Lung (tissue), 12 donors: ENCODE results near the gene DLEC1. TPM values are rescaled to one million over a fixed set of nuclear protein-coding genes. Genes with fewer than 3 reads are reported as not detected.

Source experiments
- ATAC-seq: fragments of 200-7000 bp; cut with Tn5 transposase; one replicate; pipeline ENCODE4 v1.9.1; 2020; ENCODE audit warnings: moderate number of reproducible peaks; ENCODE audit not compliant: insufficient read depth, low FRiP score
- DNase-seq, 3 donors: peaks; one replicate each; pipeline ENCODE4 v3.0.0-alpha.2; 2013 to 2017
- H3K27ac ChIP-seq, 2 donors: one replicate each; pipeline ENCODE4 v1.5.1; 2013; ENCODE audit warnings: mild to moderate bottlenecking in 2 of 2, moderate library complexity in 2 of 2, control low read depth in 1 of 2, inconsistent platforms in 1 of 2, low read depth in 1 of 2, low read length in 1 of 2
- H3K27me3 ChIP-seq, 3 donors: one replicate each; pipeline ENCODE4 v1.5.1; 2013; ENCODE audit warnings: low read length in 2 of 3; ENCODE audit not compliant: control insufficient read depth in 3 of 3, insufficient read depth in 3 of 3
- H3K36me3 ChIP-seq, 4 donors: one replicate each; pipeline ENCODE4 v1.5.1; 2013; ENCODE audit warnings: low read length in 4 of 4, mild to moderate bottlenecking in 1 of 4, moderate library complexity in 1 of 4; ENCODE audit not compliant: control insufficient read depth in 4 of 4, insufficient read depth in 4 of 4
- H3K4me1 ChIP-seq, 5 donors: one replicate each; pipeline ENCODE4 v1.5.1; 2013; ENCODE audit warnings: low read length in 5 of 5, mild to moderate bottlenecking in 2 of 5, moderate library complexity in 1 of 5; ENCODE audit not compliant: control insufficient read depth in 5 of 5, insufficient read depth in 5 of 5
- H3K4me3 ChIP-seq: one replicate; pipeline ENCODE4 v1.5.1; 2013; ENCODE audit warnings: mild to moderate bottlenecking, control low read depth, moderate library complexity
- H3K9ac ChIP-seq, 2 donors: one replicate each; pipeline ENCODE4 v1.5.1; 2013; ENCODE audit warnings: low read length in 2 of 2, control low read depth in 1 of 2; ENCODE audit not compliant: insufficient read depth in 1 of 2
- H3K9me3 ChIP-seq, 4 donors: one replicate each; pipeline ENCODE4 v1.5.1; 2013; ENCODE audit warnings: low read length in 3 of 4, mild to moderate bottlenecking in 1 of 4, moderate library complexity in 1 of 4; ENCODE audit not compliant: control insufficient read depth in 4 of 4, insufficient read depth in 3 of 4
- WGBS, 2 donors: extraction: QIAGEN DNeasy Blood & Tissue Kit; methylation state at CpG; one replicate each; pipeline ENCODE4 v1.1.7; 2013; 5-methylcytosine and 5-hydroxymethylcytosine counted together
- polyA plus RNA-seq, 2 donors: library from polyadenylated mRNA; stranded (reverse); fragments of 200-250 nt; gene quantifications; one replicate each; pipeline ENCODE4 v1.2.1, GENCODE V29; 2013
- total RNA-seq, 2 donors: library from RNA; depleted of rRNA in 1 of 2; stranded (reverse); fragments of >200 nt in 1 of 2; gene quantifications; one replicate each; pipeline ENCODE4 v1.2.1, GENCODE V29; 2014 to 2021
- TF ChIP-seq, protein P1 (sequence below): IDR thresholded peaks from 2 replicates; pipeline ENCODE4 v1.5.1; 2012; ENCODE audit warnings: mild to moderate bottlenecking; ENCODE audit errors: control extremely low read depth, extremely low read depth
- donor health status: control.
- donor health status: control.
- donor health status: Bipolar disorder and iron deficiency.
- donor health status: healthy.
- donor health status: DM: yes; HTN: yes; CAD: no.

Gene DLEC1
- total and polyA plus RNA-seq, 4 donors, result 4.2 to 28.8 (median 8.0) TPM

DNA sequence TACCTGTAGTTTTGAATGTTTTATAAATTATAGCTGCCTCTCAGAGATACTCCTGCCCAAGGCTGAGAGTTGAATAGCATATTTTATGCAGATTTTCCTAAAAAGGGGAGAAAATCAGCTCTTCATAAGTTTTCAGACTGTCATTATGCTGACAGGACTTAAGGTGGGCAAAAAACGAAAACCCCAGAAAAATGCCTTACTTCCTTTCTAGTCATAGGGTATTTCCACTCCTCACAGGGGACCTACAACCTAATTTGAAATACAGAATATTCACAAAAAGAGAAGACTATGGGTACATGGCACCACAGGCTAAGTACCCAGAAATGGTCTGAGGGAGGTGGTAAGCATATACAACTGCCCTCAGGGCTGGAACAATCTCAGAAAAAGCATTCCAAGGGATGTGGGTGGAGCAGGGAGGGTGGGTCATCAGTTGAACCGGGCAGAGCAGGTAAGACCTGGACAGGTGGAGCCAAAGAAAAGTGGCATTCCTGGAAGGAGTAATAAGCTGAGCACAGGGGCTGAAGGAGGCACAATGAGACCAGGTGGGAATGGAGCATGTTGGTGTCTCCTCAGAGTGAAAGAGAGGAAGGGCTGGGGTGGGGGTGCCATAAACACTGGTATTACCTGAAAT lies 115.7 kb downstream of the DLEC1 start:
- DNase-seq (no peak), ATAC-seq (no peak)
- WGBS, 2 donors, result 67 to 69% methylated on average over 2 of the region's 2 CpGs
- H3K9ac ChIP-seq, result no peak overlapping the region
- H3K9me3 ChIP-seq, result no peaks in the 10 kb centered on the region
- H3K4me1 ChIP-seq, result peaks cover 0 to 13% (median 5%) of the 10 kb centered on the region in 5 donors
- no peaks in the 10 kb centered on the region for H3K27me3 ChIP-seq
- TF ChIP-seq, protein P1, sequence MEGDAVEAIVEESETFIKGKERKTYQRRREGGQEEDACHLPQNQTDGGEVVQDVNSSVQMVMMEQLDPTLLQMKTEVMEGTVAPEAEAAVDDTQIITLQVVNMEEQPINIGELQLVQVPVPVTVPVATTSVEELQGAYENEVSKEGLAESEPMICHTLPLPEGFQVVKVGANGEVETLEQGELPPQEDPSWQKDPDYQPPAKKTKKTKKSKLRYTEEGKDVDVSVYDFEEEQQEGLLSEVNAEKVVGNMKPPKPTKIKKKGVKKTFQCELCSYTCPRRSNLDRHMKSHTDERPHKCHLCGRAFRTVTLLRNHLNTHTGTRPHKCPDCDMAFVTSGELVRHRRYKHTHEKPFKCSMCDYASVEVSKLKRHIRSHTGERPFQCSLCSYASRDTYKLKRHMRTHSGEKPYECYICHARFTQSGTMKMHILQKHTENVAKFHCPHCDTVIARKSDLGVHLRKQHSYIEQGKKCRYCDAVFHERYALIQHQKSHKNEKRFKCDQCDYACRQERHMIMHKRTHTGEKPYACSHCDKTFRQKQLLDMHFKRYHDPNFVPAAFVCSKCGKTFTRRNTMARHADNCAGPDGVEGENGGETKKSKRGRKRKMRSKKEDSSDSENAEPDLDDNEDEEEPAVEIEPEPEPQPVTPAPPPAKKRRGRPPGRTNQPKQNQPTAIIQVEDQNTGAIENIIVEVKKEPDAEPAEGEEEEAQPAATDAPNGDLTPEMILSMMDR, result no peak
- no peak overlapping the region for H3K4me3 ChIP-seq
- H3K36me3 ChIP-seq, result no peaks in the 10 kb centered on the region
- H3K27ac ChIP-seq, result no peak overlapping the region

DNA sequence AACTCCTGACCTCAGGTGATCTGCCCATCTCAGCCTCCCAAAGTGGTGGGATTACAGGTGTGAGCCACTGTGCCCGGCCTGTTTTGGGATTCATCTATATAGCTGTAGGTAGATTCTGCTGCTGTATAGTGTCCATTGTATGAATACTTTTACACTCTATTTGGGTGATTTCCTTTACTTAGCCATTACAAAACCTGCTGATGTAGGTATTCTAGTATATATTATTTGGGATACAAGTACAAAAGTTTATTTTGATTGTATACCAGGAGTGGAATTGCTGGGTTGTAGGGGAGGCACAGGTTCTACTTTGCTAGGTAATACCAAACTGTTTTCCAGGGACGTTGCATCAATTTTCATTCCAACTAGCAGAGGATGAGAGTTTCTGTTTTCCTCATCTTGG lies 116.8 kb downstream of the DLEC1 start:
- no peak for DNase-seq
- Histone ChIP-seq H3K4me3 (no peak overlapping the region), H3K9ac (no peak overlapping the region), H3K36me3 (no peaks in the 10 kb centered on the region), H3K4me1 (peaks cover 0 to 13% (median 5%) of the 10 kb centered on the region in 5 donors), H3K9me3 (no peaks in the 10 kb centered on the region), H3K27me3 (no peaks in the 10 kb centered on the region), H3K27ac (no peak overlapping the region)
- TF ChIP-seq, protein P1, result no peak
- WGBS, 2 donors, result 97 to 98% methylated on average over 2 of the region's 2 CpGs
- ATAC-seq, result no peak

DNA sequence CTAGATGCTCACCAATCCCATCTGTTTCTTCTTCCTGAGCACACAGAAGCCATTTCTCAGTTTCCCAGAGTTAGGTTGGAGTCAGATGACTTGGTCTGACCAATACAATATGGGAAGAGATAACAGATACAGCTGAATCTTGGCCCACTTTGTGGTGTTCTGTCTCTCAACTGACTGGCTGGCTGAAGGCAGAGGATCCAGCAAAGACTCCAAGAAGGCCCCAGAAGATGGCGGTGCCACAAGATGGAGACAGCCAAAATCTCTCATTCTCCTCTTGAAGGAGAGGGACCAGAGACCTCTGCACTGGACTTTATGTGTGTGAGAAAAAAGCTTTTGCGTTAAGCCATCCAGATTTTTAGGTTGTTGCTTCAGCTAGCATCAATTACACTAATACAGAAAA lies 118.1 kb downstream of the DLEC1 start:
- 99 to 100% methylated on average over 2 of the region's 2 CpGs for WGBS, 2 donors
- ATAC-seq, result no peak
- TF ChIP-seq, protein P1, result no peak

DNA sequence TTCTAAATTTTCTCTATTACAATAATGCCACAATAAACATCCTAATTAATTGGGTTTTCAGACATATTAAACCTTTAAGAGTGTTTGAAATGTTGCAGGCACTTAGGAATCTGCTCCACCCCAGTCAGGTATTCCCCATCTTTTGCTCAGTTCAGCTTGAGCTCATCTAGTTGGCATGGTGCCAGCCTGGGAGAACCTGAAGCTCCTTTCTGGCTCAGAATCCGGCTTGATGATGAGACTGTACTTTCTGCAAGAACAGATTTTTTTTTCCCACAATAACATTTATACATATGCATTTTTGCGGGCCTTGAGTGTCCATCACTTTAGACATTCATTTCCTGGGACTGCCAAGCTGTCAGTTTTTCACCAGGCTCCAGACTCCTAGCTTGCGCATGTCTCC lies 118.6 kb downstream of the DLEC1 start:
- no peak overlapping the region for H3K27ac ChIP-seq
- ATAC-seq (no peak), DNase-seq (no peak)
- TF ChIP-seq, protein P1, result no peak
- H3K36me3 ChIP-seq, result no peaks in the 10 kb centered on the region
- peaks cover 0 to 13% (median 0%) of the 10 kb centered on the region in 5 donors for H3K4me1 ChIP-seq
- H3K9me3 ChIP-seq, result no peaks in the 10 kb centered on the region
- H3K27me3 ChIP-seq, result no peaks in the 10 kb centered on the region
- no peak overlapping the region for H3K9ac ChIP-seq
- H3K4me3 ChIP-seq, result no peak overlapping the region
- 88 to 89% methylated on average over 3 of the region's 3 CpGs for WGBS, 2 donors

More for the DNA sequence above, 118.1 kb downstream of the DLEC1 start:
- Histone ChIP-seq H3K27me3 (no peaks in the 10 kb centered on the region), H3K4me1 (peaks cover 0 to 13% (median 3%) of the 10 kb centered on the region in 5 donors), H3K36me3 (no peaks in the 10 kb centered on the region), H3K9ac (no peak overlapping the region), H3K4me3 (no peak overlapping the region), H3K27ac (no peak overlapping the region), H3K9me3 (no peaks in the 10 kb centered on the region)
- DNase-seq, result no peak
